ENCODE measurements around the gene FAM110A.
"Not testable (repeated sequence)": the region's sequence is repeated elsewhere in the genome, so short reads cannot be mapped to it uniquely, and the experiment has no call there.

Gene FAM110A

DNA sequence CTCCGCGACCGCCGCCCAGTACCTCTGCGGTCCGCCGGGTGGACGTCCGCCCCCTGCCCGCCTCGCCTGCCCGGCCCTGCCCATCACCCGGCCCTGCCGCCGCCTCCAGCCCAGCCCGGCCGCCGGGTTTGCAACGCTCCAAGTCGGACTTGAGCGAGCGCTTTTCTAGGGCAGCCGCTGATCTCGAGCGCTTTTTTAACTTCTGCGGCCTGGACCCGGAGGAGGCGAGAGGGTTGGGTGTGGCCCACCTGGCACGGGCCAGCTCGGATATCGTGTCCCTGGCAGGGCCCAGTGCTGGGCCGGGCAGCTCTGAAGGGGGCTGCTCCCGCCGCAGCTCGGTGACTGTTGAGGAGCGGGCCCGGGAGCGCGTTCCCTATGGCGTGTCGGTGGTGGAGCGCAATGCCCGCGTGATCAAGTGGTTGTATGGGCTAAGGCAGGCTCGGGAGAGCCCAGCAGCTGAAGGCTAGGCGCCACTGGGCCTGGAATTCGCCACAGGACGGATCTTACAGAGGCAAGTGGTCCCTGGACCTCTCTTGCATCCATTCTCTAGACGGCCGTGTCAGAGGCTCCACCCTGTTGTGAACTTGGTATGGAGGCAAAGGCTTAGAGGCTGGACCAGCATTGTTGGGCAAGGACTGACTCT, 11.8 kb downstream of the FAM110A start:
- DNase-seq = no peak

DNA sequence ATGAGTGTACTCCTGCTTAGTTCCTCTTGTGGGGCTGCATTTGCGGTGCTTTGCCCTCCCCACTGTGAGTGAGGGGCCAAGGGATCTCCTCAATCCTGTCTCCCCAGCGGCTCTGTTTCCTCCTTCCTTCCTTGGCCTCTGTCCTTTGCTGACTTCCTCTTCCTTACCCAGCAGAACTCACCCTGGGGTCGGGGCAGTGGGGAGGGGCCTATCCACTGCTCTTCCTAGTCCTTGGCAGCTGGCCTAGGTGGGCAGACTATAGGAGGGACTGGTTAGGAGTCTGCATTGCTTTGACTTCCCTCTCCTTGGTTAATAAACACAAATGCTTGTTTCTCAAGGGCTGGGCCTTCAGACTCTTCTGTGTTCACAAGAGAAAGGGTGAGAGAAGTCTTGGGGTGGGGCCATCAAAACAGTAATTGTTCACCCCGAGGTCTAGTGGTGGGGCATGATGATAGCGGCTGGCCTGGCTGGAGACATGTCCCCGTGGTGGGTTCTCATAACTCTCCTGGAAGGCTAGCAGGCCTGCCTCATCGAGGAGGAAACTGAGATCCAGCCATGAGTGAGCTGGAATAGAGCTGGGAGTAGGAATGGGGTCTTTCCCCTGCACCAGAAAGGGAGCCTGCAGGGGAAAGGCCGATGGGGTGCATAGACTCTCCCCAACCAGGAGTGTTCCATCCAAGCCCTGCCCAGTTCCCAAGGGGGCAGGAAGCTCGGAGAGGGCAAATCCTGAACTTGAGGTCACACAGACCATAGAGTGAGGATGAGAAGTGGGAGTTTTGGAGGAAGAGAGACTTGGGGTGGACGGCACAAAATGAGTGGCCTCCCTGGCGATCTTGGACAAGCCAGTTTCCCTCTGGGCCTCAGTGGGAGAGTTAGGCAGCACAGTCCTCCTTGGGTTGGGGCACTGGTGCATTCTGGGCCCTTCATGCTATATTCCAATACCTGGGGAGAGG, 12.7 kb downstream of the FAM110A start:
- no peak for DNase-seq

DNA sequence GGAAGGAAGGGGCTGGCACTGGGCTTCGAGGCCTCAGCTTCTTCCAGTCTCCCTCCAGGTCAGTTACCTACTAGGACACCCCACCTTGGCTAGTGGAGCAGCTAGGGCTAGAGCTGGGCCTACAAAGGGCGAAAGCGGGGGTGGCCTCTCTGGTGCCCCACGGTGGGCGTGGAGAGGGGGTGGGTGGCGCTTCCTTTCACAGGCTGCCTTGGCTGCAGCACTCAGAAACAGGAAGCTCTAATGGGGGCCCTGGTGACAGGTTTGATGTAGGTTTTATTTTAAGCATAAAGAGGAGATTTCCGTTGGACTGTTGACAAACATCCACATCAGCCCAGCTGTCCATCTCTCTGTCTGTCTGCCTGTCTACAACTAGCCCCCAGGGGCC, 13.4 kb downstream of the FAM110A start:
- DNase-seq = peak in 3 of 4 experiments; percentile 13 to 44 (median 37)

DNA sequence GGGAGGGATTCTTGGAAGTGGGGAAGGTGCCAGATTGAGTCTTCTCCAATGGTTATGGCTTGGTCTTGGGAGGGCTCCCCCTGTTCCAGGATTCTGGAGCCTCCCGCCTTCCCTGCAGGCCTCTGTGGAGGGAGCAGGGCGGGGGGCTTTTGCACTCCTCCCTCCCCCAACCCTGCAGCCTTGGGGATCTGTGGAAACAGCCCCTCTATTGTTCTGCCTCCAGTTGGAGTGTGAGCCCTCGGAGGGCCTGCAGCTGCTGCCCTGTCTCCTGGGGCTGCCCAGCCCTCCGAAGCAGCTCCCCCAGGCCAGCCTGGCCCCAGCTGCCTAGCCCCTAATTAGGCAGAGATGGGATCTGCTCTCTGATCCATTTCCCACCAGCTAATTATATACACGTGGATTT, 14.7 kb downstream of the FAM110A start:
- no peak for DNase-seq

DNA sequence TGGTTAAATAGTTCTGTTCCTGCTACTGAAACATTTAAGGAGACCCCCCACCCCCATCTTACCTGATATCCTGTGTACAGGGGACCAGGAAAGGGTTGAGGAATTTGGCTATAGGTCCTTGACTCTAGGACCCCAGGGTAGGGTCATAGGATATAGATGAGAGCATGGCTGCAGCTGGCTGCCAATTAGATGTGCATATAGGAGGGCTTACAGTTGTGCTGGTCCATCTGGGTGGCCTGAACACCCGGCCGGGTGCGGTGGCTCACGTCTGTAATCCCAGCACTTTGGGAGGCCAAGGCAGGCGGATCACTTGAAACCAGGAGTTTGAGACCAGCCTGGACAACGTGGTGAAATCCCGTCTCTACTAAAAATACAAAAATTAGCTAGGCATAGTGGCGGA, 15.2 kb downstream of the FAM110A start:
- DNase-seq = not testable (repeated sequence)

DNA sequence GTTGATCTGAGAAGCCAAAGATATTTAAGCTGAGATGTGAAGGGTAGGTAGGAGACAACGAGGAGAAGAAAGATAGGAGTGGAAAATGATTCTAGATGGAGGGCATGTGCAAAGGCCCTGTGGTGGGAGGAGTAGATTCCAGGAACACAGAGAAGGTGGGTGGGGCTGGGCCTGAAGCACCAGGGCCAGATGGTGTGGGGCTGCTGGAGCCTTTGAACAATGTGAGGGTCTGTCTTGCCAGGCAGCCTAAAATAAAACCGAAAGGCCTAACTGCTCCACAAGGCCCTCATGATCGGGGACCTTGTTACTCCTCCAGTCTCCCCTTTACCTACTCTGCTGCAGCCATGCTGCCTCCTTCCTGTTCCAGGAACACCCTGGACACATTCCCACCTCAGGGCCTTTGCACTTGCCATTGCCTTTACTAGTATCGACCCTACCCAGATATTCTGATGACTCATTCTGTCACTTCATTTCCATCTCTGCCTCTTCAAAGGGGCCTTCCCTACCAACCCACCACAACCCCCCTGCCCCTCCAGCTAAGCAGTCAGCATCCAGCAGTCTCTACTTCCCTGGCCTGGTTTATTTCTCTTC, 20.0 kb downstream of the FAM110A start:
- no peak for DNase-seq

DNA sequence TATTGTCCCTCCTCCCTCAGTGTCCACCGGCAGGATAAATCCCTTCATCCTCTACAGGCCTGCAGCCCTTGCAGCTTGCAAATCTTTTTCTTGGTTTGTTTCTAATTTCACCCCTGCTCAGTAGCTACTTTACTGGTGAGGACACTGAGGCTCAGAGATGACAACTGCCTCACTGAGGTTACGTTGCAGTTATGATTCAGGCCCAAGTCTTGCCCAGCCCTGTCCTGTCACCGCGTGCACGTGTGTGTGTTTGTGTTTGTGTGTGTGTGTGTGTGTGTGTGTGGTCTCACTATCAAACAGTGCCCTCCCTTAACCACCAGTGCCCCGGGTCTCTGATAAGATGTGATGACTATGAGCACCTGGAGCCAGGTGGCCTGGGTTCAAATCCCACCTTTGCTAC, 21.1 kb downstream of the FAM110A start:
- no peak for DNase-seq

DNA sequence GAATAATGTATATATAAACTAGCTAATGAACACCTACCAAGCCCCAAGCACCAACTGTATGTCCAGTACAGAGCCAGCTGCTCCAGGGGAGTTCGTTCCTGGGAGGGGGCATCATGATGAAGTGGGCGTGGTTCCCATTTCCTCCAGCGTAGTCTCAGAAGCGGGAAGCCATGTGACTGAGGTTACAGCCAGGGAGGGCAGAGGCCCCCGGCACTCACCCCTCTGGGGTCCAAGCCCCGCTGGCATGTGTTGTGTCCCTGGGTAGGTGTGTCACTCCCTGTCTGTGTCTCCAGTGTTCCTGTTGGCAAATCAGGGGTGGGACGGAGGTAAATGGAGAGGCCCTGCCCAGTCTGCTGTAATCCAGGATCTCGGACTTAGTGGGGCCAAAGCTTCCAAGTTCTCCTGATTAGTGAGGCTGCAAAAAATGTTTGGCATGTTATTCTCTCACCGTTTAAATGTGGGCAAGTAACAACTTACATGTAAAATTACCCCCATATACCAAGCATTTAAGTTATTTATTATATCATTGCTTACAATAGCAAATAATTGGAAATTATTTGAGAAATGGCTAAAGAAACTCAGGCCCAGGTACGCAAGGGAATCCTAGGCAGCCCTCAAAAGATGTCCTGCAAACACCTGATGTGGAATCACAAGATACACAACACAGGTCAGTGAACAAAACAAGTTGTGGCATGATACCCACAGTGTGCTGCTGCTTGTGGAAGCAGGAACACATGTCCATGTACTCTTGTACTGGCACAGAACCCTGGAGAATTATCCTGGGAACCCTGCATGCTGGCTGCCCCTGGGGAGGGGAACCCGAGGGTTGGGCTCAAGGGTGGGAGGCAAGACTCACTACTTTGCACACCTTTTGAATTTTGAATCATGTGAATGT, 22.2 kb downstream of the FAM110A start:
- DNase-seq = no peak

DNA sequence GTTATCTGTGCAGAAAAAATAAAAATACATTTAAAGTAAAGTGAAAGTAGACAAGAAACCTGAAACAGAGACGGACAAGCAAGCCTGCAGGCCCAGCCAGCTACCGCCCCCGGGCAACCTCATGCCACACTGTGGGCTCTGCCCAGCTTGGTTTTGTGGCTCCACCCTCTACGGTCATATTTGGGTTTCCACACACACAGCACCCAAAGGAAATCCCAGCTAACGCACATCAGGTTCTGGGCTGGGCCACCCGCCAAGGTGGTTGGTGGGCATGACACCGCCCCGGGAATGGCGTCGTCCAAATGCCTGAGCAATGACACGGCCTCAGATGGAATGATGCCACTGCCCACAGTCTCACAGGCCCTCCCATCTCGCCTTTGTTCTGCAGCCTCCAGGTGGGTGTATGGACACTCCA, 22.9 kb downstream of the FAM110A start:
- peak in 1 of 4 experiments; percentile 7 for DNase-seq

DNA sequence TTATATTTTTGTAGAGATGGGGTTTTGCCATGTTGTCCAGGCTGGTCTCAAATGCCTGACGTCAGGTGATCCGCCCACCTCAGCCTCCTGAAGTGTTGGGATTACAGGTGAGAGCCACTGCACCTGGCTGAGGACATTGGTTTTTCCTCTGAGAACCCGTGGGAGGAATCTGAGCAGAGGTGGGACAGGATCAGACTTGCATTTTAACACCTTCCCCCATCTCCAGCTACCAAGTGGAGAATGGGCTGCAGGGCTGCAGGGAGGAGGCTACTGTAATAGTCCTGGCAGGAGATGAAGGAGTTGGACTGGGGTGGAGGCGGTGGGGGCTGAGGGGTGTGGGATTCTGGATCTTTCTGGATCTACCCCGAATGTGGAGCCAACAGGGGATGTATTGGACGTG, 24.5 kb downstream of the FAM110A start:
- DNase-seq = no peak

DNA sequence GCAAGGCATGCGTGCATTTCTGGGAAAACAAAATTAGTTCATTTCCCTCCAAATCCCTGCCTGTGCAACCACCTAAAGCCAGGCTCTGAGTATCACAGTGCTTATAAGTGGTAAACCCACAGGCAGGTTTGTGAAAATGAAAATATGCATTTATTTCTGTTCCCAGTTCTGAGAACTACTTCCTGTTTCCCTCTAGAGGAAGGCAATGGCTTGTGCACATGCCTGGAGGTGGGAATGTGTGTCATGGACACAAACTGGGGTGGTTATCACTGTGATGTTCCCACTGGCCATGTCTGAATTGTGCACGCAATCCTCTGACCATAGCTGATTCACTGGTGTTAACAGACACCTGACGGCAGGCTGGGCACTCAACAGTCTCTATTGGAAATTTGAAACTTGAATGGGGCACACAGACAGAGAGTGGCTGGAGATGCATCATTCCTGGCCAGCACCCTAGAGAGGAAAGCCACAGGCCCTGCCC, 26.3 kb downstream of the FAM110A start:
- no peak for DNase-seq

DNA sequence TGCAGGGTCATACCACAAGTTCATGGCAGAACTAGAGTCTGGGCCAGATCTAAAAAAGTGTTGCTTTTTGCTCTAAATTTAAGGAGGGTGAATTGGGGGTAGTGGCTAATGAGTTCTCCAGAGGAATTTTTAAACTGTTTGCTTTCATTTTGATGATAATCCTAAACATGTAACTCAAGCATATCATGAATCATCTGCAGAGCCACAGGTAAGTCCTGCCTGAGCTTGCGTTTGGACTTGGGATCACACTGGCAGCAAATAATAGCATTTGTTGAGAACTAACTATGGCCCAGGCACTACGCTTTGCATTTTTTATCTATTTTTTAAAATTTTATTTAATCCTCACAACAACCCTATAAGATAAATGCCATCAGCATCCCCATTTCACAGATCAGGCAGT, 27.4 kb downstream of the FAM110A start:
- no peak for DNase-seq

DNA sequence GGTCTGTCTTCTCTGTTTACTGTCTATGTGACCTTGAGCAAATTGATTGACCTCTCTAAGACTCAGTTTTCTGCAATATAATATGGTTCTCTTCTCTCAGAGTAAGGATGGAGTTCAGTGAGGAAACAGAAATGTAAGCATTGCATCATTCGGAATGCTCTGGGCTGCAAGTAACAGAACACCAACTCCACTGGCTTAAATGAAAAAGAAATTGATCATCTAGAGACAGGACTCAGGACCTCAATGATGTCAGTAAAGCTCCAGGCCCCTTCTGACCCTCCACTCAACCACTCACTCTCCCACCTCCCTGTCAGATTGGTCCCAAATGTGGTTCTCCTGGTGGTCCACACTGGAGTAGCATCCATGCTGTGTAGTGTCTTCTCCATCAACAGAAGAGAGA, 31.9 kb downstream of the FAM110A start:
- no peak for DNase-seq

DNA sequence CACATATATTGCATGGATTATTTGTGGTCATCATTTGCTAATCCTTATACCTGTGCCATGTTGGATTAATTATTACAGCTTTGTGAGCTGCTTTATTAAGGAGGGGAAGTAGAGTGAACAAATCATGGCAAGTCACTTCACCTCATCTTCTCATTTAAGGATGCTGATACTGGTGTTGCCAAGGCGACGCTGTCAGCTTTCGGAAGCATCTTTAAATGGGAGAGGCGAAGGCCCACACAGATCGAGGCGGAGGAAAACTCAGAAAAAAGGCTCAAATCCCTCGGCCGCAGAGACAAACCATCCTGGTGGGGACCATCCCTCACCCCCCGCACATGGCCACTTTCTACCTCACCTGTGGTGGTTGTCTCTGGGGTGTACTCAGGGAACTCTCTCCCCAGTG, 34.8 kb downstream of the FAM110A start:
- DNase-seq = no peak

DNA sequence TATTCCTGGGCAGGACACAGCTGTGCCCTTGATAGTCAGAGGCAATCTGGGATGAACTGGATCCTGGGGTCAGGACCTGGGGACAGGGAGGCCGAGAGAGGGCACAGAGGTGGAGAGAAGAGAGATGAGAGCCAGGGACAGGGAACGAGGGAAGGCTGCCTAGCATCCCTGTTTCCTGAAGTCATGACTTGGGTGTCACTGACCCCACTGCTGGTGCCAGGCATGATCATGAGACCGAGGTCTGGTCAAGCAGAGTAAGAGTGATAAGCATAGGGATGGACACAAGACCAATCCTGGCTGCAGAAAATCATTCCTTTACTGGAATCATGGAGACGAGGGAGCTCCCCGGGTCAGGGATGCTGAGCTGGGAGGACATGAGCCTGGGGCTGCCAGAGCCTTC, 36.1 kb downstream of the FAM110A start:
- DNase-seq = no peak

DNA sequence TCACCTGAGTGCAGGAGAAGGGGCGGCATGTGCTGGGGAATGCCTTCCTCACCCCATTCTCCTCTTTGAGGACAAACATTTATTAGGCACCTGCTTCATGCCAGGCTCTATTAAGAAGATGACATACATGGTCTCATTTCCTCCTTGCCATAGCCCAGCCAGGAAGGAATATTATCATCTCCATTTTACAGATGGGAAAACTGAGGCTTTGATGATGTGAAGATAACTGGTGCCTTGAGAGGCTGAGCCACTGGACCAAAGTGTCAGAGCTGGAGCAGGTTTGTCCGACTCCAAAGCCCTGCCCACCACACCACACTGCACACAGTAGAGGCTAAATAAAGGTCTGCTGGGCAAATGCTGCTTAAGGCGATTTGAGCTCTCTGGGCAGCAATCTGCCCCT, 37.2 kb downstream of the FAM110A start:
- DNase-seq = no peak

DNA sequence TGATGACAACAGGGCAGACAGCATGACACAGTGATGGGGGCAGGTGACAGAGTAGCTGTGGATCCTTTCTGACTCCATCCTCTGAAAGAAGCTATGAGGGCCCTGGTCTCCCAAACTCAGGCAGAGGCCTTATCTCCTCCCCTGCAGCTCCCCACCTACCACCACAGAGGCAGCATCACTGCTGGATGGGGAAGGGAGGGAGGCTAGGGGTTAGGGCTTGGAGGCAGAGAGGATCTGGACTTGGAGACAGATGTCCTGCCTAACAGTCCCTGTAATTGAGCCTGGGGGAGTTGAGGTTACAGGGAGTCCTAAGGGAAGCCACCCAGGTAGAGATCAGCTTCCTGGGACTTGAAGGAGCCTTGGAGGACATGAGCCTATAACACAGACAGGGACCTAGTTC, 37.9 kb downstream of the FAM110A start:
- DNase-seq = no peak

DNA sequence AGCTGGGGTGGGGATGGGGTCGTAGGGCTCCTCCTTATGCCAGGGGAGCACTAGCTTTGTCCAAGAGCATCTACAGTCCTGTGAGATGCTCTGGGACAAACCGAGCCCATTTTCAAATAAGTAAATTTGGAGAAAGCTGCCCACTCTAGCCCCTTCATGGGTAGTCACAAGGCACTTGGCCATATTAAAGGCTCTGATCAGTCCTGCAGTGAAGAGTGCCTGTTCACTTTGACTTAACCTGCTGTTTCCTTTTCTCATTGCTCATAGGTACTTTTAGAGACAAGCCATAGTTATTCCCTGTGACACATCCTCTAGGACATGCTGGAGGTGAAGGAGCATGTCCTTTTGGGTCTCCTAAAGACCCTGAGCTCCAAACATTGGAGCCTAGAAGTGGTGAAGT, 38.4 kb downstream of the FAM110A start:
- no peak for DNase-seq

DNA sequence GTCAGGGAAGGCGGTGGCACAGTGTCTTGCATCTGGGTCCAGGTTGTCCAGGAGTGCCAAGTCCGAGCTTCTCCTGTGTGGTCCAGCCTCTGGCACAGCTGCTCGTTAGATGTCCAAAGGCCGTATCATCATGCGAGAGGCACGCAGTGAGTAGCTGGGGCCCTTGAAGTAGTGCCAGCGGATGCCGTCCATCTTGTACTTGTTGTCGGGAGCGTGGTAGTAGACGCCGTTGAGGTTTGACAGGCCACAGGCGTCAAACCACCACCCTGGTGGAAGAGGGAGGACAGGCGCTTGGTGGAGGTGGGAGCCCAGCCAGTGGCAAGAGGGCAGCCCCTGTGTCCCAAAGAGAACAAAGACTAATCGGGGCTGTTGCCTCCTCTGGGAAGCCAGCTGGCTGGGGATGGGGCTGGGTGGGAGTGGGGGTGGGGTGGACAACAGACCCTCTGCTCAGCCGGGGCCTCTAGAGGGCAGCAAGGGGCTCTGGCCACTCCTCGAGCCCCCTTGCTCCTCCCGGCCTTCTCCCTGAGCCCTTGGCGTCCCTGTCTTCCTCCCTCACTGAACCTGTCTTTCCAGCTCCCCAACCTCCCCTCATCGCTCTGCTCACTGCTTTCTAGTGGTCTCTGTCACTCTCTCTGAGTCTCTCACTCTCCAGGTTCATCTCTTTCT, 39.5 kb downstream of the FAM110A start:
- no peak for DNase-seq

DNA sequence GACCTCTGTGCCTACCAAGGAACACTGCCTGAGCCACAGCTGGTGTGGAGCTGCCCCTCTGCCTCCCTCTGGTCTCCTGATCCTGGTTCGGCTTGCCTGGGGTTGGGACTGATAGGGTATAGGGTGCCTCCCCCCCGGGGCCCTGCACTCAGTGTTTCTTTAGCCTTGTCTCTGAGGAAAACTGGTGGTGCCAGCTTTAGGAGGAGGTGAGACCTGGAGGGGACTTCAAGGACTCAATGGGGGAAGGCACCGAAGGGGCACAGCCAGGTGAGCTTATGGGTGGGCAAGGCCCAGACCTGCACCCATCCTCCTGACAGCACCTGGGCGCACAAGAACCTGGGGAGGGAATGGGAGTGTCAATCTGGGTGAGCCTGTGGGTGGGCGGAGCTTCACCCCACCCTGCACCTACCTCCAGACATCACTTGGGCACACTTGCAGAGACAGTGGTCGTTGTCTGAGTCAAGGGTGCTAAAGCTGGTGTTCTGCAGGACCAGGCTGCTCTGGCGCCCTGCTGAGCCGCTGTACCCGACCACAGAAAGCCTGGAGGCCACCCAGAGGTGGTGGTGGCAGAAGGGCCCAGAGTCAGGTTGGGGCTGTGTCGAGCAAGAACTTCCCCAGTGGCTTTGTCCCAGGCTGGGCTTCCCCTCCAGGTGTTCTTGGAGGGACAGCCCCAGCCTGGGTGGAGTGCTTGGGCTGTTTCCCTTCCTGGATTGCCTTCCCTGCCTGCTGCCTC, 40.5 kb downstream of the FAM110A start:
- no peak for DNase-seq

DNA sequence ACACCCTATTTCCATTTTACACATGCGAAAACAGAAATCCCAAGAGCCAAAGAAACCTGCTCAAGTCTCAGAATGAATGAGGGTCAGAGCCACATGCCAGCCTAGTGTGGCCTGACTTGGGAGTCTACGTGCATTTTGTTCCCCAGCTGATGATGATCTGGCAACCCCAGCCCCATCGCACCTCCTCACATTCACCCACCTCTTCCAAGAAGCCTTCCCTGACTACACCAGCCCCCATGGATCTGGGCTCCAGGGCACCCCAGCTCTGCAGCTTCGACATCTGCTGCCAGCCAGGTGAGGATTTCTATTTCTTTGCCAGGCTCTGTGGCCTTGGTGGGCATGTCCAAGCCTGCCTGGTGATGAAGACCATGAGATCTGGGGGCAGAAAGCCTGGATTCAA, 41.6 kb downstream of the FAM110A start:
- no peak for DNase-seq

DNA sequence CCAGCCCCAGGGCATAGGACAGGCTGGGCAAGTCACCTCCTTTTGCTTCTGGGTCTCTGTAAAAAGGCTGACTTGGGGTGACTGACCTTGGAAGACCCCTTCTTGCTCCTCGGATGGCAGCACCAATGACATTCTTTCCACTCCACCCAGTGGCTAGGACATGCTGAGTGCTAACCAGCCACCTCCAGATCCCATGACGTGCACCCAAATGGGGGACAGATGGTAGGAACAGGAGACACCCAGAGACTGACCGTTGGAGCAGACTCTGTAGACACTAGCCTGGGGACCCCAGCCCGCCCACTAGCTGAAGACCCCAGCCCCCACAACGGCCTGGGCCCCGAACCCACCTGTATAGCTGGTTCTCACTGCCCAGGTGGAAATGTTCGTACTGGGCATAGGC, 44.3 kb downstream of the FAM110A start:
- no peak for DNase-seq
